Vagina (tissue), 2 donors: ENCODE data around the gene SLC22A9. TPM values are rescaled to one million over a fixed set of nuclear protein-coding genes. Genes with fewer than 3 reads are reported as not detected.
"Not testable (repeated sequence)": the region's sequence is repeated elsewhere in the genome, so short reads cannot be mapped to it uniquely, and the experiment has no call there.

ENCODE experiments used
- DNase-seq, 2 donors: peaks; one replicate each; pipeline ENCODE4 v3.0.0-alpha.2; 2017; ENCODE audit errors: extremely low spot score in 2 of 2
- H3K27ac ChIP-seq: fragments of 200-600 bp; sonication (generic); one replicate; pipeline ENCODE4 v1.5.1; 2019
- H3K27me3 ChIP-seq: fragments of 200-600 bp; sonication (generic); one replicate; pipeline ENCODE4 v1.5.1; 2019
- H3K36me3 ChIP-seq, 2 donors: fragments of 200-600 bp; sonication (generic); one replicate each; pipeline ENCODE4 v1.5.1; 2017 to 2019
- H3K4me1 ChIP-seq: fragments of 200-600 bp; sonication (generic); one replicate; pipeline ENCODE4 v1.5.1; 2019
- H3K4me3 ChIP-seq, 2 donors: fragments of 200-600 bp; sonication (generic); 1 replicate in 1 of 2; 2 replicates in 1 of 2; pipeline ENCODE4 v1.5.1; 2016 to 2019
- H3K9me3 ChIP-seq: fragments of 200-600 bp; sonication (generic); one replicate; pipeline ENCODE4 v1.5.1; 2019
- POLR2A ChIP-seq, 2 donors: fragments of 450-650 bp; IDR thresholded peaks; one replicate each; pipeline ENCODE4 v1.6.1; 2017; ENCODE audit warnings: antibody characterized with exemption in 2 of 2, mild to moderate bottlenecking in 2 of 2, moderate library complexity in 2 of 2
- POLR2AphosphoS5 ChIP-seq, 2 donors: sonication (generic); formaldehyde crosslinking; IDR thresholded peaks; one replicate each; pipeline ENCODE4 v1.9.0; 2017; ENCODE audit warnings: antibody characterized with exemption in 2 of 2, mild to moderate bottlenecking in 2 of 2, low read depth in 1 of 2; ENCODE audit not compliant: insufficient read depth in 1 of 2
- intact Hi-C: fragments of 100-400 bp; cut with DNase I; formaldehyde crosslinking; loops from one replicate; pipeline ENCODE4 v1.15.1; 2023
- total RNA-seq: library from RNA; depleted of rRNA; stranded (reverse); fragments of >200 nt; gene quantifications from one replicate; pipeline ENCODE4 v1.2.3, GENCODE V29; 2016
- TF ChIP-seq, protein P1 (sequence below), 3 experiments: fragments of 450-650 bp in 2 of 3; fragments of 200-600 bp in 1 of 3; sonication (generic) in 1 of 3; IDR thresholded peaks; one replicate each; pipeline ENCODE4 v1.5.1; 2017 to 2019; ENCODE audit warnings: antibody characterized with exemption in 3 of 3, mild to moderate bottlenecking in 2 of 3, moderate library complexity in 2 of 3

SLC22A9 gene
- total RNA-seq = not detected

- no peak within 1 kb of the TSS for H3K4me3 ChIP-seq
- no peaks in the 10 kb centered on the region for H3K9me3 ChIP-seq
- DNase-seq = no peak
- no peaks in the 10 kb centered on the region for H3K4me1 ChIP-seq
- intact Hi-C loops = no loop called here
- TF ChIP-seq POLR2AphosphoS5 (IDR thresholded peaks at IDR 0.05; ENCODE audit: insufficient read depth in 1 of 2, low read depth in 1 of 2) = no peak
- TF ChIP-seq, protein P1, sequence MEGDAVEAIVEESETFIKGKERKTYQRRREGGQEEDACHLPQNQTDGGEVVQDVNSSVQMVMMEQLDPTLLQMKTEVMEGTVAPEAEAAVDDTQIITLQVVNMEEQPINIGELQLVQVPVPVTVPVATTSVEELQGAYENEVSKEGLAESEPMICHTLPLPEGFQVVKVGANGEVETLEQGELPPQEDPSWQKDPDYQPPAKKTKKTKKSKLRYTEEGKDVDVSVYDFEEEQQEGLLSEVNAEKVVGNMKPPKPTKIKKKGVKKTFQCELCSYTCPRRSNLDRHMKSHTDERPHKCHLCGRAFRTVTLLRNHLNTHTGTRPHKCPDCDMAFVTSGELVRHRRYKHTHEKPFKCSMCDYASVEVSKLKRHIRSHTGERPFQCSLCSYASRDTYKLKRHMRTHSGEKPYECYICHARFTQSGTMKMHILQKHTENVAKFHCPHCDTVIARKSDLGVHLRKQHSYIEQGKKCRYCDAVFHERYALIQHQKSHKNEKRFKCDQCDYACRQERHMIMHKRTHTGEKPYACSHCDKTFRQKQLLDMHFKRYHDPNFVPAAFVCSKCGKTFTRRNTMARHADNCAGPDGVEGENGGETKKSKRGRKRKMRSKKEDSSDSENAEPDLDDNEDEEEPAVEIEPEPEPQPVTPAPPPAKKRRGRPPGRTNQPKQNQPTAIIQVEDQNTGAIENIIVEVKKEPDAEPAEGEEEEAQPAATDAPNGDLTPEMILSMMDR (IDR thresholded peaks at IDR 0.05) = no peak
- TF ChIP-seq POLR2A (IDR thresholded peaks at IDR 0.05) = no peak
- H3K27ac ChIP-seq = no peak within 1 kb of the TSS
- no peaks in the 10 kb centered on the region for H3K36me3 ChIP-seq
- H3K27me3 ChIP-seq = no peaks in the 10 kb centered on the region
These were observed at the start of gene SLC22A9 for GRCh38 chr11:63369165-63369970. SLC22A9 (plus strand) TSS chr11:63369785; CDS start chr11:63370057, 272 bp downstream.

DNA sequence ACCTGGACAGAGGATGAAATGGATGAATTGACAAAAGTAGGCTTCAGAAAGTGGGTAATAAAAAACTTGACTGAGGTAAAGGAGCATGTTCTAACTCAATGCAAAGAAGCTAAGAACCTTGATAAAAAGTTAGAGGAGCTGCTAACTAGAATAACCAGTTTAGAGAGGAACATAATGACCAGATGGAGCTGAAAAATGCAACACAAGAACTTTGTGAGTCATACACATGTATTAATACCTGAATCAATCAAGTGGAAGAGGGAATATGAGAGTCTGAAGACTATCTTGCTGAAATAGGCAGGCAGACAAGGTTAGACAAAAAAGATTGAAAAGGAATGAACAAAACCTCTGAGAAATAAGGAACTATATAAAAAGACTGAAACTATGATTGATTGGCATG is 47.9 kb upstream of the SLC22A9 start:
- TF ChIP-seq, protein P1 (IDR thresholded peaks at IDR 0.05) = no peak
- no peak for TF ChIP-seq POLR2AphosphoS5 (IDR thresholded peaks at IDR 0.05; ENCODE audit: insufficient read depth in 1 of 2, low read depth in 1 of 2)
- no peak for TF ChIP-seq POLR2A (IDR thresholded peaks at IDR 0.05)
- H3K36me3 ChIP-seq = no peaks in the 10 kb centered on the region
- DNase-seq = no peak
- no peaks in the 10 kb centered on the region for H3K4me1 ChIP-seq
- no peak overlapping the region for H3K4me3 ChIP-seq
- H3K27ac ChIP-seq = no peak overlapping the region
- H3K27me3 ChIP-seq = no peaks in the 10 kb centered on the region
- H3K9me3 ChIP-seq = no peaks in the 10 kb centered on the region
- intact Hi-C loops = no loop called here

GRCh38 chr11:63335089-63335488 is 34.5 kb upstream of the SLC22A9 start:
- intact Hi-C loops, H3K4me1 ChIP-seq, H3K36me3 ChIP-seq, H3K27ac ChIP-seq, H3K27me3 ChIP-seq, H3K4me3 ChIP-seq, H3K9me3 ChIP-seq, DNase-seq: not testable (repeated sequence)

- Histone ChIP-seq H3K4me3 (no peak overlapping the region), H3K9me3 (no peaks in the 10 kb centered on the region), H3K27me3 (no peaks in the 10 kb centered on the region), H3K36me3 (no peaks in the 10 kb centered on the region), H3K4me1 (no peaks in the 10 kb centered on the region), H3K27ac (no peak overlapping the region)
- intact Hi-C loops = no loop called here
- DNase-seq = no peak
- TF ChIP-seq POLR2AphosphoS5 (IDR thresholded peaks at IDR 0.05; ENCODE audit: insufficient read depth in 1 of 2, low read depth in 1 of 2) = no peak
- TF ChIP-seq POLR2A (IDR thresholded peaks at IDR 0.05) = no peak
- TF ChIP-seq, protein P1 (IDR thresholded peaks at IDR 0.05) = no peak
These were observed 32.5 kb upstream of the SLC22A9 start for GRCh38 chr11:63337070-63337469.

DNA sequence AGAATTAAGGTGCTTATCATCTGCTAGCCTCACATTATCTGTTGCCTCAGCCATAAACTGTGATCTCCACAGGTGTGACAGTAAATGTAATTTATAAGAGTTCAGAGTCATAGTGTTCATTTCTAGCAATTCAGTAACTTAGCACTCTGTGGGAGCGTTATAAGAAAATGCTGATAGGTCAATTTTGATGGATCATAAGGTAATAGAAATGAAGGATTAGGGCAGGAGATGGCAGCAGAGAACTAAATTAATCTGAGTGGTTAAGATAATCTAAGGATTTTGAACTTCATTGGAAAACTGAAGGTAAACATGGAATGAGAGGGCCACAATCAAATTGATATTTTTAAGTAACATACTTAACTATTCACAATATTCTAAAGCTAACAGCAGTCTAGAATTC is 26.5 kb upstream of the SLC22A9 start:
- H3K27me3 ChIP-seq = no peaks in the 10 kb centered on the region

More for the DNA sequence above, 26.5 kb upstream of the SLC22A9 start:
- Histone ChIP-seq H3K4me3 (no peak overlapping the region), H3K9me3 (no peaks in the 10 kb centered on the region), H3K36me3 (no peaks in the 10 kb centered on the region), H3K4me1 (no peaks in the 10 kb centered on the region), H3K27ac (no peak overlapping the region)
- intact Hi-C loops = no loop called here
- no peak for DNase-seq
- TF ChIP-seq POLR2A (IDR thresholded peaks at IDR 0.05) = no peak
- TF ChIP-seq, protein P1 (IDR thresholded peaks at IDR 0.05) = no peak
- no peak for TF ChIP-seq POLR2AphosphoS5 (IDR thresholded peaks at IDR 0.05; ENCODE audit: insufficient read depth in 1 of 2, low read depth in 1 of 2)
